Trophoblast cell (in vitro differentiated cells and primary cell): ENCODE measurements around the gene COMMD4.

Source experiments
- DNase-seq, 2 donors: peaks; one replicate each; pipeline ENCODE4 v3.0.0-alpha.2; 2016
- H2AFZ ChIP-seq: 2 replicates; pipeline ENCODE4 v1.6.1; 2013; ENCODE audit warnings: low read length, moderate library complexity, mild to moderate bottlenecking; ENCODE audit not compliant: insufficient read depth, poor library complexity
- H2AK5ac ChIP-seq: 2 replicates; pipeline ENCODE4 v1.6.1; 2013; ENCODE audit warnings: mild to moderate bottlenecking, low read length
- H2BK120ac ChIP-seq: 2 replicates; pipeline ENCODE4 v1.6.1; 2013; ENCODE audit warnings: low read length, mild to moderate bottlenecking, moderate library complexity; ENCODE audit not compliant: insufficient read depth, poor library complexity
- H2BK12ac ChIP-seq: 2 replicates; pipeline ENCODE4 v1.6.1; 2013; ENCODE audit warnings: mild to moderate bottlenecking, low read length, moderate library complexity
- H2BK5ac ChIP-seq: 2 replicates; pipeline ENCODE4 v1.6.1; 2013; ENCODE audit warnings: low read length, low read depth, moderate library complexity, mild to moderate bottlenecking; ENCODE audit not compliant: poor library complexity
- H3K14ac ChIP-seq: 2 replicates; pipeline ENCODE4 v1.6.1; 2013; ENCODE audit warnings: mild to moderate bottlenecking, low read length
- H3K18ac ChIP-seq: 2 replicates; pipeline ENCODE4 v1.6.1; 2013; ENCODE audit warnings: mild to moderate bottlenecking, low read length
- H3K23ac ChIP-seq: 2 replicates; pipeline ENCODE4 v1.6.1; 2013; ENCODE audit warnings: low read length
- H3K27ac ChIP-seq: 2 replicates; pipeline ENCODE4 v1.5.1; 2013; ENCODE audit warnings: low read depth, mild to moderate bottlenecking, inconsistent platforms, low read length, moderate library complexity
- H3K27me3 ChIP-seq: 2 replicates; pipeline ENCODE4 v1.6.1; 2013; ENCODE audit warnings: inconsistent platforms, mild to moderate bottlenecking, low read length, moderate library complexity; ENCODE audit not compliant: insufficient read depth
- H3K36me3 ChIP-seq, 2 experiments: 1 replicate in 1 of 2; 2 replicates in 1 of 2; pipeline ENCODE4 v1.6.1; 2013; ENCODE audit warnings: low read length in 2 of 2, mild to moderate bottlenecking in 2 of 2, moderate library complexity in 1 of 2; ENCODE audit not compliant: insufficient read depth in 2 of 2, control insufficient read depth in 1 of 2
- H3K4ac ChIP-seq: 2 replicates; pipeline ENCODE4 v1.6.1; 2013; ENCODE audit warnings: low read depth, mild to moderate bottlenecking, low read length, moderate library complexity
- H3K4me1 ChIP-seq, 2 experiments: 1 replicate in 1 of 2; 2 replicates in 1 of 2; pipeline ENCODE4 v1.6.1; 2013; ENCODE audit warnings: low read length in 2 of 2, mild to moderate bottlenecking in 2 of 2, moderate library complexity in 1 of 2; ENCODE audit not compliant: insufficient read depth in 2 of 2, control insufficient read depth in 1 of 2
- H3K4me2 ChIP-seq: 2 replicates; pipeline ENCODE4 v1.6.1; 2013; ENCODE audit warnings: inconsistent platforms, mild to moderate bottlenecking, low read length, moderate library complexity
- H3K4me3 ChIP-seq: 2 replicates; pipeline ENCODE4 v1.5.1; 2013; ENCODE audit warnings: mild to moderate bottlenecking, low read depth, low read length, inconsistent platforms
- H3K79me1 ChIP-seq: one replicate; pipeline ENCODE4 v1.6.1; 2013; ENCODE audit warnings: low read length
- H3K79me2 ChIP-seq: 2 replicates; pipeline ENCODE4 v1.6.1; 2013; ENCODE audit warnings: low read length, mild to moderate bottlenecking; ENCODE audit not compliant: control insufficient read depth, insufficient read depth, poor library complexity
- H3K9ac ChIP-seq: 2 replicates; pipeline ENCODE4 v1.6.1; 2013; ENCODE audit warnings: mild to moderate bottlenecking, low read length
- H3K9me3 ChIP-seq: 2 replicates; pipeline ENCODE4 v1.6.1; 2013; ENCODE audit warnings: low read depth, mild to moderate bottlenecking, control low read depth, inconsistent platforms, low read length; ENCODE audit not compliant: insufficient read depth
- H4K12ac ChIP-seq: 2 replicates; pipeline ENCODE4 v1.6.1; 2013; ENCODE audit warnings: low read depth, mild to moderate bottlenecking, low read length, moderate library complexity
- H4K8ac ChIP-seq: 2 replicates; pipeline ENCODE4 v1.6.1; 2013; ENCODE audit warnings: low read depth, mild to moderate bottlenecking, low read length, moderate library complexity
- H4K91ac ChIP-seq: one replicate; pipeline ENCODE4 v1.6.1; 2013; ENCODE audit warnings: low read depth, mild to moderate bottlenecking, low read length, moderate library complexity
- WGBS: extraction: QIAGEN DNeasy Blood & Tissue Kit; methylation state at CpG from one replicate; pipeline ENCODE4 v1.1.7; 2013; ENCODE audit warnings: missing lambda C conversion rate; ENCODE audit not compliant: insufficient read length, insufficient coverage; ENCODE audit errors: extremely low coverage; 5-methylcytosine and 5-hydroxymethylcytosine counted together

Gene COMMD4

DNA sequence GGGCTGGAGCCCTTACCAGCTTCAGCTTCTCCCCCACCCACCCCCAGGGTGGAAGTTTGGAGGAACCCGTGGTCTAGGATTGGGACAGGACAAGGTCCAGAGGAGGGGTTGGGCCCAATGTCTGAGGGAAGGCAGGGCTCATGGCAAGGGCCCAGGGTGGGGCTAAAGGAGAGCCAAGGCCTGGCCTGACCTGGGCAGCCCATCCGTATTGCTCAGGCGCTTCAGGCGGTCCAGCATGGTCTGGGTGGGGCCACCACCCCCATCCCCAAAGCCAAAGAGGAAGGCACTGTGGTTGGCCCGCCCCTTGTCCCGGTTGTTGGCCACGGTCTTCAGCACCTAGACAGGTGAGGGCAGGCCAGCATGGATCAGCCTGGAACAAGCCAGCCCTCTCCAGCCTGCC lies 25.0 kb downstream of the COMMD4 start:
- Histone ChIP-seq H3K79me1 (no peaks in the 10 kb centered on the region), H3K4me3 (no peak overlapping the region), H4K8ac (no peak overlapping the region), H2AK5ac (no peak overlapping the region), H3K4me2 (no peak overlapping the region), H3K4ac (no peak overlapping the region), H3K18ac (no peak overlapping the region), H3K9ac (no peak overlapping the region), H3K79me2 (no peaks in the 10 kb centered on the region), H2BK5ac (no peak overlapping the region), H2BK120ac (no peak overlapping the region), H3K4me1 (no peaks in the 10 kb centered on the region), H3K14ac (no peak overlapping the region), H3K23ac (no peak overlapping the region), H2AFZ (no peak overlapping the region), H3K9me3 (peaks cover 2% of the 10 kb centered on the region), H4K12ac (no peak overlapping the region), H3K27me3 (no peaks in the 10 kb centered on the region), H4K91ac (no peak overlapping the region), H2BK12ac (no peak overlapping the region), H3K36me3 (peaks cover 65 to 67% of the 10 kb centered on the region in 2 experiments), H3K27ac (no peak overlapping the region)
- no peak for DNase-seq
- WGBS = no CpG with 5 or more reads among the region's 7 CpGs

GRCh38 chr15:75361361-75361988 lies 25.6 kb downstream of the COMMD4 start:
- peaks cover 64 to 66% of the 10 kb centered on the region in 2 experiments for H3K36me3 ChIP-seq
- no peak overlapping the region for H3K27ac ChIP-seq
- H2BK120ac ChIP-seq = no peak overlapping the region
- H3K79me2 ChIP-seq = no peaks in the 10 kb centered on the region
- no peaks in the 10 kb centered on the region for H3K4me1 ChIP-seq
- no peak overlapping the region for H3K18ac ChIP-seq
- no peak overlapping the region for H2AK5ac ChIP-seq
- no peak overlapping the region for H3K4me3 ChIP-seq
- no peak overlapping the region for H2BK5ac ChIP-seq
- H3K79me1 ChIP-seq = no peaks in the 10 kb centered on the region
- no peak overlapping the region for H4K8ac ChIP-seq
- H4K91ac ChIP-seq = no peak overlapping the region
- H3K27me3 ChIP-seq = no peaks in the 10 kb centered on the region
- H3K23ac ChIP-seq = no peak overlapping the region
- H3K9me3 ChIP-seq = peaks cover 2% of the 10 kb centered on the region
- WGBS = no CpG with 5 or more reads among the region's 10 CpGs
- H3K14ac ChIP-seq = no peak overlapping the region
- H2AFZ ChIP-seq = no peak overlapping the region
- H3K4me2 ChIP-seq = no peak overlapping the region
- DNase-seq = no peak
- H3K9ac ChIP-seq = no peak overlapping the region
- no peak overlapping the region for H2BK12ac ChIP-seq
- H4K12ac ChIP-seq = no peak overlapping the region
- H3K4ac ChIP-seq = no peak overlapping the region

DNA sequence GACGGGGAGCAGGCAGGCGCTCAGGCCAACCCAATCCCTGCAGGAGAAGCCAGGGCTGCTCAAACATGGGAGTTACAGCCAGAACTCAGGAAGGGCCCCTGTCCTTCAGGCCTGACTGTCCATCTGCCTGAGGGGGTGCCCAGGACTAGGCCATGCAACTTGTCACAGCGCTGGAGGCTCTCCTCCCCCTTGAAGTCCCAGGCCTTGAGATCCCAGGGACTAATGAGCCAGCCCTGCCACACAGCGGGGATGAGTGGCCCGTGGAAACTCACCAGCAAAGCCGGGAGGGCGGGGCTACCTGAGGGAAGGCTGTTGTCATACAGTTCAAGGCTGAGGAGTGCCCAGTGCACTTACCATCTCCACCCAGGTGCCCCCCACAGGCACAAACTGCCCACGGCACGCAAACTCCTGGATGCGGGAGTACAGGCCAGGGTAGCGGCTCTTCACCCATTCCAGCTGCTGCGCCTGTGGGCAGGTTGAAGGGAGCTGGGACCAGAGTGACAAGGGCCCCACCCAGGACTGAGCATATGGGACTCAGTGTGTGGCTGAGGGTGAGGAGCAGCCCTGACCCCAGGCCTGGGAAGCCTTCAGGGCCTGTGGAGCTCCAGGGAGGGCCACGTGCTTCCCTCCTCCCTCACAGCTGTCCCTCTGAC lies 26.3 kb downstream of the COMMD4 start:
- H2BK12ac ChIP-seq = no peak overlapping the region

GRCh38 chr15:75362642-75363249 lies 26.9 kb downstream of the COMMD4 start:
- Histone ChIP-seq H3K18ac (no peak overlapping the region), H3K36me3 (peaks cover 65 to 69% of the 10 kb centered on the region in 2 experiments), H4K91ac (no peak overlapping the region), H3K4ac (no peak overlapping the region), H2AFZ (no peak overlapping the region), H4K8ac (no peak overlapping the region), H3K9me3 (peaks cover 2% of the 10 kb centered on the region), H2AK5ac (no peak overlapping the region), H3K9ac (no peak overlapping the region), H3K27ac (no peak overlapping the region), H3K4me3 (no peak overlapping the region), H3K27me3 (no peaks in the 10 kb centered on the region), H3K23ac (no peak overlapping the region), H2BK12ac (no peak overlapping the region), H3K4me2 (no peak overlapping the region), H3K4me1 (peaks cover 0 to 4% of the 10 kb centered on the region in 2 experiments), H3K14ac (no peak overlapping the region), H2BK5ac (no peak overlapping the region), H3K79me2 (no peaks in the 10 kb centered on the region), H4K12ac (no peak overlapping the region), H3K79me1 (no peaks in the 10 kb centered on the region), H2BK120ac (no peak overlapping the region)
- DNase-seq = no peak
- WGBS = no CpG with 5 or more reads among the region's 7 CpGs

More for the DNA sequence above, 26.3 kb downstream of the COMMD4 start:
- Histone ChIP-seq H2AFZ (no peak overlapping the region), H3K9ac (no peak overlapping the region), H3K4me3 (no peak overlapping the region), H3K27ac (no peak overlapping the region), H3K18ac (no peak overlapping the region), H3K23ac (no peak overlapping the region), H3K27me3 (no peaks in the 10 kb centered on the region), H3K4ac (no peak overlapping the region), H4K91ac (no peak overlapping the region), H2BK5ac (no peak overlapping the region), H3K79me2 (no peaks in the 10 kb centered on the region), H3K14ac (no peak overlapping the region), H3K4me2 (no peak overlapping the region), H2BK120ac (no peak overlapping the region), H3K4me1 (no peaks in the 10 kb centered on the region), H3K9me3 (peaks cover 2% of the 10 kb centered on the region), H3K79me1 (no peaks in the 10 kb centered on the region), H4K8ac (no peak overlapping the region), H2AK5ac (no peak overlapping the region), H3K36me3 (peaks cover 63 to 66% of the 10 kb centered on the region in 2 experiments), H4K12ac (no peak overlapping the region)
- DNase-seq = no peak
- no CpG with 5 or more reads among the region's 13 CpGs for WGBS
